ENCODE data around the gene UBE3D. TPM values are rescaled to one million over a fixed set of nuclear protein-coding genes. Genes with fewer than 3 reads are reported as not detected.

UBE3D gene
- total and polyA plus RNA-seq, 4 experiments from 2014 or later, result 4.3 to 7.3 (median 6.0) TPM

- H3K9me3 ChIP-seq (ENCODE audit: control insufficient read depth in 1 of 2, low read length in 2 of 2), result no peaks in the 10 kb centered on the region
- POLR2A ChIA-PET (ENCODE audit: partially characterized antibody), result no interaction called here
- CTCF ChIA-PET (ENCODE audit: partially characterized antibody), result interaction anchor here (0.7 to 1.3 kb wide), 2 partner anchors 145 to 801 kb away, joined by 3 read pairs; no protein-coding TSS in a partner anchor
- Mint-ChIP-seq H3K27me3 (no peaks in the 10 kb centered on the region), H3K9me3 (peaks cover 0 to 1% (median 0%) of the 10 kb centered on the region in 8 donors), H3K36me3 (peaks cover 8% of the 10 kb centered on the region in 2 donors), H3K4me1 (peaks cover 15 to 36% (median 24%) of the 10 kb centered on the region in 4 donors), H3K4me3 (no peak overlapping the region), H3K27ac (no peak overlapping the region)
- H3K27ac ChIP-seq (ENCODE audit: low read depth, low read length), result no peak overlapping the region
- H3K4me1 ChIP-seq (ENCODE audit: insufficient read depth, low read length), result peaks cover 14% of the 10 kb centered on the region
- intact Hi-C loops (cut with micrococcal nuclease), result no loop called here
- no peak overlapping the region for H3K4me3 ChIP-seq (ENCODE audit: low read length in 2 of 2)
- DNase-seq, result no peak
- H3K36me3 ChIP-seq (ENCODE audit: insufficient read depth, low read length), result no peaks in the 10 kb centered on the region
- no peaks in the 10 kb centered on the region for H3K27me3 ChIP-seq (ENCODE audit: insufficient read depth, low read length)
Measured at GRCh38 chr6:83071023-83071422, 5.4 kb upstream of the UBE3D start.

GRCh38 chr6:83069633-83070032 lies 4.0 kb upstream of the UBE3D start:
- H3K36me3 Mint-ChIP-seq, result peaks cover 0 to 5% of the 10 kb centered on the region in 2 donors
- Histone ChIP-seq H3K4me1 (ENCODE audit: insufficient read depth, low read length) (peaks cover 24% of the 10 kb centered on the region), H3K27me3 (ENCODE audit: insufficient read depth, low read length) (no peaks in the 10 kb centered on the region), H3K36me3 (ENCODE audit: insufficient read depth, low read length) (no peaks in the 10 kb centered on the region), H3K9me3 (ENCODE audit: control insufficient read depth in 1 of 2, low read length in 2 of 2) (no peaks in the 10 kb centered on the region), H3K4me3 (ENCODE audit: low read length in 2 of 2) (no peak overlapping the region), H3K27ac (ENCODE audit: low read depth, low read length) (no peak overlapping the region)
- POLR2A ChIA-PET (ENCODE audit: partially characterized antibody), result no interaction called here
- no peak overlapping the region for H3K4me3 Mint-ChIP-seq
- CTCF ChIA-PET (ENCODE audit: partially characterized antibody), result interaction anchor here (0.8 to 7.8 kb wide), 6 partner anchors 11 to 799 kb away, joined by 3 to 186 read pairs (median 3); no protein-coding TSS in a partner anchor
- H3K9me3 Mint-ChIP-seq, result peaks cover 0 to 1% (median 0%) of the 10 kb centered on the region in 8 donors
- peaks cover 22 to 43% (median 33%) of the 10 kb centered on the region in 4 donors for H3K4me1 Mint-ChIP-seq
- H3K27me3 Mint-ChIP-seq, result no peaks in the 10 kb centered on the region
- intact Hi-C loops (cut with micrococcal nuclease), result loop anchor here (5.0 kb wide), 1 partner anchor 1317 kb away; the partner anchor contains the start of gene TENT5A
- H3K27ac Mint-ChIP-seq, result no peak overlapping the region
- DNase-seq, result no peak

- ChIA-PET POLR2A (ENCODE audit: partially characterized antibody) (interaction anchor here (3.8 kb wide), 1 partner anchor 147 kb away, joined by 18 read pairs; no protein-coding TSS in a partner anchor), CTCF (ENCODE audit: partially characterized antibody) (interaction anchor here (1.5 to 7.8 kb wide), 8 partner anchors 10 to 820 kb away, joined by 3 to 186 read pairs (median 29); partner anchors contain the start of genes IBTK, PGM3 and RWDD2A)
- H3K4me3 ChIP-seq (ENCODE audit: low read length in 2 of 2), result peak overlapping the region in 1 of 2 donors; percentile 84
- H3K36me3 ChIP-seq (ENCODE audit: insufficient read depth, low read length), result no peaks in the 10 kb centered on the region
- H3K27me3 ChIP-seq (ENCODE audit: insufficient read depth, low read length), result no peaks in the 10 kb centered on the region
- H3K27ac ChIP-seq (ENCODE audit: low read depth, low read length), result peak overlapping the region; percentile 98
- H3K9me3 ChIP-seq (ENCODE audit: control insufficient read depth in 1 of 2, low read length in 2 of 2), result no peaks in the 10 kb centered on the region
- peaks cover 30% of the 10 kb centered on the region for H3K4me1 ChIP-seq (ENCODE audit: insufficient read depth, low read length)
- Mint-ChIP-seq H3K27ac (peak overlapping the region; percentile 92 to 97 (median 96)), H3K9me3 (peaks cover 0 to 1% (median 0%) of the 10 kb centered on the region in 8 donors), H3K36me3 (peaks cover 0 to 5% of the 10 kb centered on the region in 2 donors), H3K4me1 (peaks cover 24 to 53% (median 39%) of the 10 kb centered on the region in 4 donors), H3K27me3 (no peaks in the 10 kb centered on the region), H3K4me3 (peak overlapping the region; percentile 86 to 99 (median 95))
- intact Hi-C loops (cut with micrococcal nuclease), result loop anchor here (5.0 kb wide), 1 partner anchor 1316 kb away; the partner anchor contains the start of gene TENT5A
- no peak for DNase-seq
Measured at GRCh38 chr6:83068616-83069015, 3.0 kb upstream of the UBE3D start.

- Histone ChIP-seq H3K36me3 (ENCODE audit: insufficient read depth, low read length) (no peaks in the 10 kb centered on the region), H3K4me3 (ENCODE audit: low read length in 2 of 2) (peak within 1 kb of the TSS; percentile 30 to 84), H3K4me1 (ENCODE audit: insufficient read depth, low read length) (peaks cover 31% of the 10 kb centered on the region), H3K9me3 (ENCODE audit: control insufficient read depth in 1 of 2, low read length in 2 of 2) (no peaks in the 10 kb centered on the region), H3K27me3 (ENCODE audit: insufficient read depth, low read length) (no peaks in the 10 kb centered on the region), H3K27ac (ENCODE audit: low read depth, low read length) (peak within 1 kb of the TSS; percentile 98)
- Mint-ChIP-seq H3K9me3 (peaks cover 0 to 1% (median 0%) of the 10 kb centered on the region in 8 donors), H3K36me3 (peaks cover 0 to 7% of the 10 kb centered on the region in 2 donors), H3K4me1 (peaks cover 24 to 54% (median 41%) of the 10 kb centered on the region in 4 donors), H3K27ac (peak within 1 kb of the TSS; percentile 92 to 97 (median 96)), H3K27me3 (no peaks in the 10 kb centered on the region), H3K4me3 (peak within 1 kb of the TSS; percentile 86 to 99 (median 95))
- peak; percentile 94 to 95 (median 94) for DNase-seq
- ChIA-PET CTCF (ENCODE audit: partially characterized antibody) (interaction anchor here (0.7 to 7.8 kb wide), 54 partner anchors 8 to 1162 kb away, joined by 3 to 186 read pairs (median 6); partner anchors contain the start of genes CYB5R4, IBTK, PGM3 and PRSS35), POLR2A (ENCODE audit: partially characterized antibody) (interaction anchor here (0.6 to 3.8 kb wide), 8 partner anchors 10 to 821 kb away, joined by 3 to 18 read pairs (median 4); partner anchors contain the start of genes IBTK, PGM3 and RWDD2A)
- intact Hi-C loops (cut with micrococcal nuclease), result loop anchor here (1.0 to 5.0 kb wide), 8 partner anchors 55 to 1315 kb away; partner anchors contain the start of genes CEP162, CYB5R4, IBTK and PGM3
Measured at GRCh38 chr6:83067448-83068439, 2.1 kb upstream of the UBE3D start, which contains the start of gene DOP1A. TSS of gene DOP1A (plus strand) at chr6:83067671. CDS start at chr6:83096978, 29,307 bp downstream.

GRCh38 chr6:83062225-83062624 lies 3.4 kb downstream of the UBE3D start:
- H3K27ac Mint-ChIP-seq, result no peak overlapping the region
- CTCF ChIA-PET (ENCODE audit: partially characterized antibody), result no interaction called here
- H3K27me3 ChIP-seq (ENCODE audit: insufficient read depth, low read length), result no peaks in the 10 kb centered on the region
- H3K4me1 ChIP-seq (ENCODE audit: insufficient read depth, low read length), result peaks cover 19% of the 10 kb centered on the region
- H3K36me3 ChIP-seq (ENCODE audit: insufficient read depth, low read length), result no peaks in the 10 kb centered on the region
- H3K4me3 Mint-ChIP-seq, result no peak overlapping the region
- H3K9me3 Mint-ChIP-seq, result no peaks in the 10 kb centered on the region
- H3K4me1 Mint-ChIP-seq, result peaks cover 19 to 28% (median 24%) of the 10 kb centered on the region in 4 donors
- no peaks in the 10 kb centered on the region for H3K27me3 Mint-ChIP-seq
- H3K9me3 ChIP-seq (ENCODE audit: control insufficient read depth in 1 of 2, low read length in 2 of 2), result no peaks in the 10 kb centered on the region
- no peak for DNase-seq
- intact Hi-C loops (cut with micrococcal nuclease), result no loop called here
- H3K27ac ChIP-seq (ENCODE audit: low read depth, low read length), result no peak overlapping the region
- POLR2A ChIA-PET (ENCODE audit: partially characterized antibody), result no interaction called here
- H3K36me3 Mint-ChIP-seq, result peaks cover 4 to 8% of the 10 kb centered on the region in 2 donors
- H3K4me3 ChIP-seq (ENCODE audit: low read length in 2 of 2), result no peak overlapping the region

- Mint-ChIP-seq H3K27ac (no peak overlapping the region), H3K4me3 (no peak overlapping the region), H3K27me3 (no peaks in the 10 kb centered on the region), H3K4me1 (peaks cover 19 to 27% (median 24%) of the 10 kb centered on the region in 4 donors), H3K9me3 (no peaks in the 10 kb centered on the region), H3K36me3 (peaks cover 11 to 16% of the 10 kb centered on the region in 2 donors)
- H3K27ac ChIP-seq (ENCODE audit: low read depth, low read length), result no peak overlapping the region
- no peaks in the 10 kb centered on the region for H3K9me3 ChIP-seq (ENCODE audit: control insufficient read depth in 1 of 2, low read length in 2 of 2)
- POLR2A ChIA-PET (ENCODE audit: partially characterized antibody), result no interaction called here
- no peaks in the 10 kb centered on the region for H3K27me3 ChIP-seq (ENCODE audit: insufficient read depth, low read length)
- intact Hi-C loops (cut with micrococcal nuclease), result no loop called here
- no peaks in the 10 kb centered on the region for H3K36me3 ChIP-seq (ENCODE audit: insufficient read depth, low read length)
- peaks cover 19% of the 10 kb centered on the region for H3K4me1 ChIP-seq (ENCODE audit: insufficient read depth, low read length)
- DNase-seq, result no peak
- CTCF ChIA-PET (ENCODE audit: partially characterized antibody), result no interaction called here
- no peak overlapping the region for H3K4me3 ChIP-seq (ENCODE audit: low read length in 2 of 2)
Measured at GRCh38 chr6:83061190-83061589, 4.5 kb downstream of the UBE3D start.

Measured in CD4-positive, alpha-beta memory T cell (primary cell).